Stimulated activated naive CD8-positive, alpha-beta T cell treated with anti-CD3 and anti-CD28 coated beads, Interleukin-15, amount 100 ng/mL, for 72 hours (primary cell): Measurements from ENCODE around the gene FKBP5.
"Not testable (repeated sequence)": the region's sequence is repeated elsewhere in the genome, so short reads cannot be mapped to it uniquely, and the experiment has no call there.

Source experiments
- ATAC-seq: fragments of 150-1000 bp; cut with Tn5 transposase; 2 replicates; pipeline ENCODE4 v1.10.0; 2021; ENCODE audit warnings: mild to moderate bottlenecking, moderate library complexity
- DNase-seq, 2 donors: peaks; one replicate each; pipeline ENCODE4 v3.0.0; 2021 to 2022
- H3K27ac Mint-ChIP-seq, 2 donors: one replicate each; pipeline ENCODE4 v1.8.0; 2022; ENCODE audit warnings: mild to moderate bottlenecking in 2 of 2, mixed read lengths in 2 of 2, moderate library complexity in 2 of 2
- H3K27me3 Mint-ChIP-seq: one replicate; pipeline ENCODE4 v1.8.0; 2022; ENCODE audit warnings: mixed read lengths
- H3K4me1 Mint-ChIP-seq: one replicate; pipeline ENCODE4 v1.8.0; 2022; ENCODE audit warnings: mild to moderate bottlenecking, mixed read lengths
- H3K4me3 Mint-ChIP-seq, 2 donors: one replicate each; pipeline ENCODE4 v1.8.0; 2022; ENCODE audit warnings: mild to moderate bottlenecking in 2 of 2, mixed read lengths in 2 of 2, moderate library complexity in 1 of 2
- H3K9me3 Mint-ChIP-seq, 2 donors: one replicate each; pipeline ENCODE4 v1.8.0; 2022; ENCODE audit warnings: mixed read lengths in 2 of 2

FKBP5 gene

GRCh38 chr6:35686873-35687555, 1.7 kb downstream of the FKBP5 start:
- H3K27ac Mint-ChIP-seq: peak overlapping the region; percentile 19 to 69
- H3K9me3 Mint-ChIP-seq: no peaks in the 10 kb centered on the region
- no peaks in the 10 kb centered on the region for H3K27me3 Mint-ChIP-seq
- no peak for DNase-seq
- ATAC-seq: no peak
- H3K4me1 Mint-ChIP-seq: peaks cover 25% of the 10 kb centered on the region
- peak overlapping the region; percentile 91 to 94 for H3K4me3 Mint-ChIP-seq

GRCh38 chr6:35686436-35686835, 2.3 kb downstream of the FKBP5 start:
- no peaks in the 10 kb centered on the region for H3K9me3 Mint-ChIP-seq
- DNase-seq (no peak), ATAC-seq (no peak)
- H3K27ac Mint-ChIP-seq: no peak overlapping the region
- peaks cover 31% of the 10 kb centered on the region for H3K4me1 Mint-ChIP-seq
- H3K4me3 Mint-ChIP-seq: peak overlapping the region; percentile 91 to 94
- no peaks in the 10 kb centered on the region for H3K27me3 Mint-ChIP-seq

DNA sequence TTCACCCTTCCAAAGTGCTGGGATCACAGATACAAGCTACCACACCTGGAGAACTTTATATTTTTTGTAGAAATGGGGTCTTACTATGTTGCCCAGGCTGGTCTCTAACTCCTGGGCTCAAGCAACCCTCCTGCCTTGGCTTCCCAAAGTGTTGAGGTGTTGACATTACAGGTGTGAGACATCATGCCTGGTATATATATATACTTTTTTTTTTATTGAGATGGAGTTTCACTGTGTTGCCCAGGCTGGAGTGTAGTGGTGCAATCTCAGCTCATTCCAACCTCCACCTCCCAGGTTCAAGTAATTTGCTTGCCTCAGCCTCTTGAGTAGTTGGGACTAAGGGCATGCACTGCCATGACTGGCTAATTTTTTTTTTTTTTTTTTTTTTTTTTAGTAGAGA, 5.4 kb downstream of the FKBP5 start:
- H3K4me1 Mint-ChIP-seq: peaks cover 47% of the 10 kb centered on the region
- H3K27me3 Mint-ChIP-seq: no peaks in the 10 kb centered on the region
- no peak overlapping the region for H3K27ac Mint-ChIP-seq
- DNase-seq (no peak), ATAC-seq (no peak)
- H3K4me3 Mint-ChIP-seq: no peak overlapping the region
- H3K9me3 Mint-ChIP-seq: no peaks in the 10 kb centered on the region

GRCh38 chr6:35681298-35681697, 7.4 kb downstream of the FKBP5 start:
- no peaks in the 10 kb centered on the region for H3K9me3 Mint-ChIP-seq
- DNase-seq: peak in 1 of 2 donors; percentile 33
- H3K4me1 Mint-ChIP-seq: peaks cover 67% of the 10 kb centered on the region
- peak; percentile 95 for ATAC-seq
- H3K27ac Mint-ChIP-seq: no peak overlapping the region
- no peaks in the 10 kb centered on the region for H3K27me3 Mint-ChIP-seq
- peak overlapping the region in 1 of 2 donors; percentile 17 for H3K4me3 Mint-ChIP-seq

GRCh38 chr6:35679399-35679798, 9.3 kb downstream of the FKBP5 start:
- Mint-ChIP-seq H3K9me3 (no peaks in the 10 kb centered on the region), H3K27ac (no peak overlapping the region), H3K27me3 (no peaks in the 10 kb centered on the region), H3K4me3 (no peak overlapping the region), H3K4me1 (peaks cover 86% of the 10 kb centered on the region)
- ATAC-seq: no peak
- no peak for DNase-seq

GRCh38 chr6:35678814-35679213, 9.9 kb downstream of the FKBP5 start:
- no peak for ATAC-seq
- Mint-ChIP-seq H3K4me3 (no peak overlapping the region), H3K27me3 (no peaks in the 10 kb centered on the region), H3K9me3 (no peaks in the 10 kb centered on the region), H3K4me1 (peaks cover 92% of the 10 kb centered on the region), H3K27ac (no peak overlapping the region)
- no peak for DNase-seq

DNA sequence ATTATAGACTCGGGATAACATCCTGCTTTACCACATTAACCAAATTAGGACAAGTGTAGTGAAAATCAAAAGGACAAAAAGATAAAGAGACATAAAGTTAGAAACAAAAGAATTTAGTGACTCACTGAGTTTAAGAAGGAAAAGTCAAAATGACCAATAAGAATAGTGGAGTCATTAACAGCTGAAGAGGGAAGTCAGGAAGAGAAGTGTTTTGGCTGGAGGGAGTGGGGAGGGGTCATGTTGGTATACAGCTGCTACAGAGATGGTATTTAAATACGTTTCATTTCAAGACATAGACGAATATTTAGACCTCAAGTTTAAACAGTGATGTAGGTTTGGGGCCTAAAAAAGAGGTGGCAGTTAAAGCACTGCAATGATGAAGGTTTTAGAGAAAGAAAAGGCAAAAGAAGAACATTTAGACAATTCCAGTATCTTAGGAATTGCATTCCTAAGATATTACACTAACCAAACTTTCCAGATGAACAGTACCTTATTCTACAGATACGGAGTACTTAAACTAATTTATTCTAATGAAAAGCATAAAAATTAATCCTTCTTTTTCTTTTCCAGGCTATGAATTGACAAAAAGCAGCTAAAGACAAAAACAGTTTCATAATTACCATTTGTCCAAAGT, 10.6 kb downstream of the FKBP5 start:
- H3K4me1 Mint-ChIP-seq: peaks cover 95% of the 10 kb centered on the region
- H3K27ac Mint-ChIP-seq: peak overlapping the region; percentile 3 to 38
- H3K9me3 Mint-ChIP-seq: no peaks in the 10 kb centered on the region
- no peaks in the 10 kb centered on the region for H3K27me3 Mint-ChIP-seq
- DNase-seq (no peak), ATAC-seq (no peak)
- H3K4me3 Mint-ChIP-seq: peak overlapping the region; percentile 37 to 38

DNA sequence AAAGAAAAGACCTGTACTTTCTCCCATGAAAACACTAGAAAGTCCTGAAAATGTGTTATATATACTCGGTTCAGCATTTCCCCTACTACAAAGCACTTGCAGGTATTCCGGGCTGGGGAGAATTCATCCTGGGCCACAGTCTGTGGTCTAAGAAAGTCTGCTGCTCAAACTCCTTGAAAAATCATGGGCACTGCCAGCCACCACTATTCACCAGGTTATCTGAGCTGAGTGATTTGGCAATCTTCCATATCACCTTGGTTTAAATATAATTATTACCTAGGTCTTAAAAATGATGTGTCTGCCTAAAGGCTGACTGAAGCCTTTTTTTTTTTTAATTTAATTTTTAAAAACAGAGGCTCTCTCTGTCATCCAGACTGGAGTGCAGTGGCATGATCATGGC, 11.3 kb downstream of the FKBP5 start:
- Mint-ChIP-seq H3K27me3 (no peaks in the 10 kb centered on the region), H3K27ac (no peak overlapping the region), H3K4me1 (peaks cover 95% of the 10 kb centered on the region), H3K9me3 (no peaks in the 10 kb centered on the region), H3K4me3 (peak overlapping the region; percentile 37 to 38)
- ATAC-seq (no peak), DNase-seq (no peak)

DNA sequence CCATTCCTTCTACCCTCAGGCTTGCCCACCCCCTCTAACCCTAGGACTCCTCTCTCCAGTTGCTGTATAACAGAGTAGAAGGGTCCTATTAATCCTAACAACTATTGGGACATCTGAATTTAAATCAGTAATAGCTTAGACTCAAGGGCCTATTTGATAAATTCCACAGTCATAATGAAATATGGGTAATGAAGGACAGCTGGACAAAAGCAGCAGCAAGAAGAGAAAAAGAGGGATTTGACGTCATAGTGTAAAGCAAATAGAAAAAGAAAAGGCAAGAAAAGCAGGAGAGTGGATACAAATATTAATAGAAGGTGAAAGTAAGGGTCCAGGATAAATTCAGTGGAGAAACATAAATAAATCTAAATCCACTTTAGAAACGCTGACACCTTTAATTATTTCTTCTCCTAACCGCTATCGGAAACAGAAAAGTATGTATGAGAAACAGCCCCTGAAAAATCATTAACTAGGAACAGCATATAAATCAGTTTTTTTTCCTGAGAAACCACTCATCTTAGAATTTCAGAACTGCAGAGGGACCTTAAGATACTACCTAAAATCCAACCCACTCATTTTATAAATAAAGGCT, 12.8 kb downstream of the FKBP5 start:
- DNase-seq (no peak), ATAC-seq (no peak)
- H3K4me1 Mint-ChIP-seq: peaks cover 82% of the 10 kb centered on the region
- no peak overlapping the region for H3K27ac Mint-ChIP-seq
- H3K4me3 Mint-ChIP-seq: no peak overlapping the region
- H3K27me3 Mint-ChIP-seq: no peaks in the 10 kb centered on the region
- H3K9me3 Mint-ChIP-seq: no peaks in the 10 kb centered on the region

DNA sequence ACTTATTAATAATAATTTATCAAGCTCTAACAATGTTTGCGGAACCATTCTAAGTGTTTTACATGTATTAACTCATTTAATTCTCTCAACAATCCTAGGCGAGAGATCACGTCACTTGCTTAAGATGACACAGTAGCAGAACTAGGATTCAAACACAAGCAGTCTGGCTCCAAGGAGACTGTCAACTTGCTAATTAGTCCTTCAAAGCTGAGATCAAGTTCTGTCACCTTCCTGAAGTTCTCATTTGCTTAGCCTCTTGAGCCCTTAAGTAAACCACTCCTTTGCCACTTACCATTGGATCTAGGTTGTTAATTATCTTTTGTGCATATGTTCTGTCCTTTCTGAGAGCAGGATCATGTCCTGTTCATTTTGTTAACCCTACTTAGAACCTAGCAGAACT, 14.1 kb downstream of the FKBP5 start:
- H3K4me3 Mint-ChIP-seq: peak overlapping the region in 1 of 2 donors; percentile 0
- DNase-seq (no peak), ATAC-seq (no peak)
- peak overlapping the region in 1 of 2 donors; percentile 72 for H3K27ac Mint-ChIP-seq
- no peaks in the 10 kb centered on the region for H3K27me3 Mint-ChIP-seq
- peaks cover 84% of the 10 kb centered on the region for H3K4me1 Mint-ChIP-seq
- H3K9me3 Mint-ChIP-seq: no peaks in the 10 kb centered on the region

DNA sequence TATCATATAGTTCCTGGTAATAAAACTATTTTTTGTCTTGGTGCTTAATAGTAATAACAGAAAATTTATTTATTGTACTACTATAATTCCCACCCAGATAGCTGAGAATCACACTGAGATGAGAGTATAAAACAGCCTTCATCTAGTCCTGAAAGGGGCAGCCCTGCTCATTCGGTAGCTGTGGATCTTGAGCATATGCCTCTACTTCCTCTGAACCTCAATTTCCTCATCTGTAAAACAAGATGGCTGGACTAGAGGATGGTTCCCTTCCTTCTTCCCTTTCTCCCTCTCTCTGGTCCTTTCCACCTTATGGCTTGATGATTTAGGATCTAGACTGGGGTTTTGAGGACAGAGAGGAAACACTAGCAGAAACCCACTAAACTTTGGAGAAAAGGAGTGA, 15.0 kb downstream of the FKBP5 start:
- Mint-ChIP-seq H3K4me3 (peak overlapping the region; percentile 34 to 46), H3K27me3 (no peaks in the 10 kb centered on the region), H3K27ac (peak overlapping the region; percentile 72 to 84), H3K9me3 (no peaks in the 10 kb centered on the region), H3K4me1 (peaks cover 82% of the 10 kb centered on the region)
- no peak for ATAC-seq
- DNase-seq: no peak

DNA sequence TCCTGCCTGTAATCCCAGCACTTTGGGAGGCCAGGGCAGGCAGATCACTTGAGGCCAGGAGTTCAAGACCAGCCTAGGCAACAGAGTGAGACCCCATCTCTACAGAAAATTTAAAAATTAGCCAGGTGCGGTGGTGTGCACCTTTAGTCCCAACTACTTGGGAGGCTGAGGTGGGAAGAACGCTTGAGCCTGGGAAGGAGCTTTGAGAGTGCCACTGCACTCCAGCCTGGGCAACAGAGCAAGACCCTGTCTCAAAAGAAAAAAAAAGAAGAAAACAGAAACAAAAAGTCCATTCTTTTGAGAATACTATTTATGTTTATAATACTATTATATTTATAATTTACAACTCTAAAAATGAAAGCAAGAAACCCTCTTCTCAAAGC, 15.4 kb downstream of the FKBP5 start:
- not testable (repeated sequence) for H3K27me3 Mint-ChIP-seq, H3K9me3 Mint-ChIP-seq, DNase-seq, ATAC-seq
- Mint-ChIP-seq H3K4me1 (peaks cover 79% of the 10 kb centered on the region), H3K4me3 (peak overlapping the region; percentile 8 to 56), H3K27ac (peak overlapping the region in 1 of 2 donors; percentile 93)

DNA sequence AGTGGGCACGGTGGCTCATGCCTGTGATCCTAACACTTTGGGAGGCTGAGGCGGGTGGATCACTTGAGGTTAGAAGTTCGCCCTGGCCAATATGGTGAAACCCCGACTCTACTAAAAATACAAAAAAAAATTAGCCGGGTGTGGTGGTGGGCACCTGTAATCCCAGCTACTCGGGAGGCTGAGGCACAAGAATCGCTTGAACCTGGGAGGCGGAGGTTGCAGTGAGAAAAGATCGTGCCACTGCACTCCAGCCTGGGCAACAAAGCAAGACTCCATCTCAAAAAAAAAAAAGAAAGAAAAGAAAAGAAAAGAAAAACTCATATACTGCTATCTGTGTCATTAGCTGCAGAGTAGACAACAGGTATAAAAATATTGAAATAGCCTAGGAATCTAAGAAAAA, 18.3 kb downstream of the FKBP5 start:
- not testable (repeated sequence) for DNase-seq, H3K27me3 Mint-ChIP-seq, ATAC-seq, H3K9me3 Mint-ChIP-seq
- peak overlapping the region; percentile 27 to 76 for H3K27ac Mint-ChIP-seq
- H3K4me3 Mint-ChIP-seq: peak overlapping the region; percentile 60 to 63
- H3K4me1 Mint-ChIP-seq: peaks cover 70% of the 10 kb centered on the region

GRCh38 chr6:35669451-35670045, 19.2 kb downstream of the FKBP5 start:
- no peak for DNase-seq
- peak; percentile 52 for ATAC-seq
- H3K4me1 Mint-ChIP-seq: peaks cover 61% of the 10 kb centered on the region

GRCh38 chr6:35668744-35669450, 19.8 kb downstream of the FKBP5 start:
- DNase-seq: no peak
- H3K27me3 Mint-ChIP-seq: no peaks in the 10 kb centered on the region
- peak overlapping the region; percentile 53 to 56 for H3K4me3 Mint-ChIP-seq
- H3K27ac Mint-ChIP-seq: peak overlapping the region; percentile 38 to 95
- peaks cover 55% of the 10 kb centered on the region for H3K4me1 Mint-ChIP-seq
- H3K9me3 Mint-ChIP-seq: no peaks in the 10 kb centered on the region
- no peak for ATAC-seq

More at GRCh38 chr6:35669451-35670045, 19.2 kb downstream of the FKBP5 start:
- peak overlapping the region; percentile 53 to 56 for H3K4me3 Mint-ChIP-seq
- H3K27me3 Mint-ChIP-seq: no peaks in the 10 kb centered on the region
- peak overlapping the region; percentile 38 to 86 for H3K27ac Mint-ChIP-seq
- no peaks in the 10 kb centered on the region for H3K9me3 Mint-ChIP-seq
